Fibroblast of mammary gland (primary cell): Measurements from ENCODE around the gene SLC8A3.

ENCODE experiments used
- DNase-seq: peaks from one replicate; pipeline ENCODE4 v3.0.0-alpha.2; 2010; ENCODE audit warnings: low read depth
- H3K4me3 ChIP-seq: 2 replicates; pipeline ENCODE4 v1.5.1; 2011; ENCODE audit warnings: low read depth, mild to moderate bottlenecking, low read length, moderate library complexity; ENCODE audit not compliant: control insufficient read depth
- CTCF ChIP-seq: conservative IDR thresholded peaks from 2 replicates; pipeline ENCODE4 v1.5.1; 2011; ENCODE audit warnings: low read depth, low read length, inconsistent platforms; ENCODE audit not compliant: control insufficient read depth, insufficient read depth

SLC8A3 gene

GRCh38 chr14:70156592-70156991, 32.2 kb downstream of the SLC8A3 start:
- no peak for TF ChIP-seq CTCF
- no peak for DNase-seq
- no peak overlapping the region for H3K4me3 ChIP-seq

- no peak for TF ChIP-seq CTCF
- H3K4me3 ChIP-seq, result no peak overlapping the region
- no peak for DNase-seq
Measured at GRCh38 chr14:70152704-70153103, 36.0 kb downstream of the SLC8A3 start.

GRCh38 chr14:70152081-70152480, 36.7 kb downstream of the SLC8A3 start:
- TF ChIP-seq CTCF, result no peak
- H3K4me3 ChIP-seq, result no peak overlapping the region
- no peak for DNase-seq

- DNase-seq, result no peak
- no peak overlapping the region for H3K4me3 ChIP-seq
- TF ChIP-seq CTCF, result no peak
Measured at GRCh38 chr14:70149596-70150165, 39.1 kb downstream of the SLC8A3 start.

GRCh38 chr14:70148911-70149595, 39.7 kb downstream of the SLC8A3 start:
- no peak for TF ChIP-seq CTCF
- no peak overlapping the region for H3K4me3 ChIP-seq
- no peak for DNase-seq

GRCh38 chr14:70148351-70148750, 40.4 kb downstream of the SLC8A3 start:
- no peak overlapping the region for H3K4me3 ChIP-seq
- TF ChIP-seq CTCF, result no peak
- no peak for DNase-seq
